ENCODE data around the gene RPTOR.
A peak's percentile ranks its signal among the peaks of the same experiment; 100 is the strongest.

RPTOR gene

GRCh38 chr17:80800481-80801391, 256.1 kb downstream of the RPTOR start:
- DNase-seq (ENCODE audit: insufficient read length, low spot score) (no peak), FAIRE-seq (no peak)
- TF ChIP-seq PAX5 (IDR thresholded peaks at IDR 0.05; ENCODE audit: insufficient read depth, low read length, severe bottlenecking) (no peak), TAF1 (IDR thresholded peaks at IDR 0.05; ENCODE audit: low read depth, low read length) (no peak)

- TF ChIP-seq SPI1 (IDR thresholded peaks at IDR 0.05; ENCODE audit: low read depth, low read length) (no peak), POU2F2 (IDR thresholded peaks at IDR 0.05; ENCODE audit: low read depth, low read length) (no peak), PAX5 (IDR thresholded peaks at IDR 0.05; ENCODE audit: insufficient read depth, low read length, severe bottlenecking) (no peak), POLR2AphosphoS5 (IDR thresholded peaks at IDR 0.05; ENCODE audit: low read depth, low read length) (no peak), TAF1 (IDR thresholded peaks at IDR 0.05; ENCODE audit: low read depth, low read length) (no peak), POLR2A (IDR thresholded peaks at IDR 0.05; ENCODE audit: low read depth, low read length) (no peak)
- no peak for FAIRE-seq
- DNase-seq (ENCODE audit: insufficient read length, low spot score), result no peak
Measured at GRCh38 chr17:80802626-80803450, 258.2 kb downstream of the RPTOR start.

GRCh38 chr17:80803451-80804428, 259.1 kb downstream of the RPTOR start:
- DNase-seq (ENCODE audit: insufficient read length, low spot score) (no peak), FAIRE-seq (no peak)
- no peak for TF ChIP-seq TAF1 (IDR thresholded peaks at IDR 0.05; ENCODE audit: low read depth, low read length)
- TF ChIP-seq PAX5 (IDR thresholded peaks at IDR 0.05; ENCODE audit: insufficient read depth, low read length, severe bottlenecking), result no peak
- TF ChIP-seq POU2F2 (IDR thresholded peaks at IDR 0.05; ENCODE audit: low read depth, low read length), result no peak

- no peak for TF ChIP-seq TAF1 (IDR thresholded peaks at IDR 0.05; ENCODE audit: low read depth, low read length)
- FAIRE-seq (no peak), DNase-seq (ENCODE audit: insufficient read length, low spot score) (no peak)
Measured at GRCh38 chr17:80804466-80804865, 259.8 kb downstream of the RPTOR start.

GRCh38 chr17:80805032-80805751, 260.6 kb downstream of the RPTOR start:
- FAIRE-seq (no peak), DNase-seq (ENCODE audit: insufficient read length, low spot score) (no peak)
- TF ChIP-seq POLR2AphosphoS5 (IDR thresholded peaks at IDR 0.05; ENCODE audit: low read depth, low read length) (no peak), TAF1 (IDR thresholded peaks at IDR 0.05; ENCODE audit: low read depth, low read length) (no peak), PAX5 (IDR thresholded peaks at IDR 0.05; ENCODE audit: insufficient read depth, low read length, severe bottlenecking) (no peak), POLR2A (IDR thresholded peaks at IDR 0.05; ENCODE audit: low read depth, low read length) (no peak), SPI1 (IDR thresholded peaks at IDR 0.05; ENCODE audit: low read depth, low read length) (no peak), POU2F2 (IDR thresholded peaks at IDR 0.05; ENCODE audit: low read depth, low read length) (no peak)

- FAIRE-seq (no peak), DNase-seq (ENCODE audit: insufficient read length, low spot score) (no peak)
- TF ChIP-seq POLR2A (IDR thresholded peaks at IDR 0.05; ENCODE audit: low read depth, low read length), result no peak
- no peak for TF ChIP-seq SPI1 (IDR thresholded peaks at IDR 0.05; ENCODE audit: low read depth, low read length)
- TF ChIP-seq PAX5 (IDR thresholded peaks at IDR 0.05; ENCODE audit: insufficient read depth, low read length, severe bottlenecking), result no peak
- TF ChIP-seq POU2F2 (IDR thresholded peaks at IDR 0.05; ENCODE audit: low read depth, low read length), result no peak
- no peak for TF ChIP-seq POLR2AphosphoS5 (IDR thresholded peaks at IDR 0.05; ENCODE audit: low read depth, low read length)
- TF ChIP-seq TAF1 (IDR thresholded peaks at IDR 0.05; ENCODE audit: low read depth, low read length), result no peak
Measured at GRCh38 chr17:80807014-80807413, 262.4 kb downstream of the RPTOR start.

- no peak for FAIRE-seq
- TF ChIP-seq POU2F2 (IDR thresholded peaks at IDR 0.05; ENCODE audit: low read depth, low read length), result no peak
- no peak for TF ChIP-seq POLR2A (IDR thresholded peaks at IDR 0.05; ENCODE audit: low read depth, low read length)
- no peak for TF ChIP-seq PAX5 (IDR thresholded peaks at IDR 0.05; ENCODE audit: insufficient read depth, low read length, severe bottlenecking)
- no peak for TF ChIP-seq POLR2AphosphoS5 (IDR thresholded peaks at IDR 0.05; ENCODE audit: low read depth, low read length)
- no peak for TF ChIP-seq TAF1 (IDR thresholded peaks at IDR 0.05; ENCODE audit: low read depth, low read length)
- no peak for TF ChIP-seq SPI1 (IDR thresholded peaks at IDR 0.05; ENCODE audit: low read depth, low read length)
- DNase-seq (ENCODE audit: insufficient read length, low spot score), result no peak
Measured at GRCh38 chr17:80807882-80808281, 263.2 kb downstream of the RPTOR start.

- TF ChIP-seq TAF1 (IDR thresholded peaks at IDR 0.05; ENCODE audit: low read depth, low read length) (no peak), PAX5 (IDR thresholded peaks at IDR 0.05; ENCODE audit: insufficient read depth, low read length, severe bottlenecking) (no peak), SPI1 (IDR thresholded peaks at IDR 0.05; ENCODE audit: low read depth, low read length) (no peak), POLR2AphosphoS5 (IDR thresholded peaks at IDR 0.05; ENCODE audit: low read depth, low read length) (no peak), POU2F2 (IDR thresholded peaks at IDR 0.05; ENCODE audit: low read depth, low read length) (no peak), POLR2A (IDR thresholded peaks at IDR 0.05; ENCODE audit: low read depth, low read length) (no peak)
- FAIRE-seq, result peak; percentile 95
- DNase-seq (ENCODE audit: insufficient read length, low spot score), result no peak
Measured at GRCh38 chr17:80811181-80812105, 266.8 kb downstream of the RPTOR start.

Data from GM12891 (cell line).